HG03064 (cell line): ENCODE measurements around the gene NIPSNAP2.
"Not testable (repeated sequence)": the region's sequence is repeated elsewhere in the genome, so short reads cannot be mapped to it uniquely, and the experiment has no call there.

ENCODE experiments used
- ATAC-seq: cut with Tn5 transposase; IDR thresholded peaks from one replicate; pipeline ENCODE4 v1.9.1; 2021; ENCODE audit warnings: low read depth; ENCODE audit not compliant: unreplicated experiment

The NIPSNAP2 gene

DNA sequence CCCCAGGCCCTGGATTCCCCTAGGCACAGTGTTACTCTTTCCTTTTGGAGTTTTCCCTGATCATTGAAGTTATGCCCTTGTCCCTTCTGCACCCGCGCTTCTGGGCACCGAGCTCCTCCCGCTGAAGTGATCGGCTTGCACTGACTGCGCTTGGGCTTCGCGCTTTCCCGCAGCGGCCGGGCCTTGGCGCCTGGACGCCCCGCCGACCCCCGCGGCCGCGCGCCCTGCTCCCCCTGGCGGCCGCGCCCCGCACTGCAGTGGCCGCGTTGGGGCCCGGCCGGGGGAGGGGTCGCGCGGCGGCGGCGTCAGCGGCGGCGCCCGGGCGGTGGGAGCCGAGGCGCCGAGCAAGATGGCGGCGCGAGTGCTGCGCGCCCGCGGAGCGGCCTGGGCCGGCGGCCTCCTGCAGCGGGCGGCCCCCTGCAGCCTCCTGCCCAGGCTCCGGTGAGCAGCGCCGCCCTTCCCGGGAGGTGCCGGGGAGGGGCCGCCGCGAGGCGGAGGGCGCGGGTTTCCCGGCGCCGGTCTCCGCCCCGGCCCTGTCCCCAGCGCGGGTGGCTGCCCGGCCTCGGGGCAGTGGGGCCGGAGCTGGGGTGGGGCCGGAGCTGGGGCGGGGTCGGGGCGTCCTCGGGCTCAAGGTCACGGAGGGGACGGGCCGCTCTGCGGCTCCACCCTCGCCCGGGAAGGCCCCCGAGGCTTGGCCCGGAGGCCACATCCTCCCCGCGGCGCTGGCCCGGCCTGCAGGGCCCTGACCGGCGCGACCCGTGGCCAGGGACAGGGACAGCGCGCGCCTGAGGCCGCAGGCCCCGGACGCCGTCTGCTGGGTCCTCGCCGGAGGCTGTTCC is at the start of gene NIPSNAP2:
Gene NIPSNAP2, plus strand, starts transcription at position 325 of the 839 bp plus-strand sequence. Its CDS starts 25 bp downstream, at position 350.
- peak; percentile 79 for ATAC-seq

DNA sequence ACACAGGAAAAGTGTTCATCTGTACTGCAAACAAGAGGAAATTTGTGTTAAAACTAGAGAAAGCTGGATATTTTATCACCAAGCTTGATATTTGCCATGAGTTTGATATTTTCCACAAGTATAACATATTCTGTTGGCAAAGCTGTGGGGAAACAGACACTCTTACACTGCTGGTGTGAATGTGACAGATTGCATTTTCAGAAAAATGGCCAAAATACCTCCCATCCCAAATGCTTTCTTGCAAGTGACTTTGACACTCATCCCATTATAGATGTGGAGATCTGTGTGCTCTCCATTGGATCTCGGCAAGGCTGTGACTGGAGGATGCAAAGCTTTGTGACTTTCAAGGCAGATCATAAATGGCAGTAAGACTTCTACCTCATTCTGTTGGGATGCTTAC is 46.6 kb upstream of the NIPSNAP2 start:
- ATAC-seq, result no peak

DNA sequence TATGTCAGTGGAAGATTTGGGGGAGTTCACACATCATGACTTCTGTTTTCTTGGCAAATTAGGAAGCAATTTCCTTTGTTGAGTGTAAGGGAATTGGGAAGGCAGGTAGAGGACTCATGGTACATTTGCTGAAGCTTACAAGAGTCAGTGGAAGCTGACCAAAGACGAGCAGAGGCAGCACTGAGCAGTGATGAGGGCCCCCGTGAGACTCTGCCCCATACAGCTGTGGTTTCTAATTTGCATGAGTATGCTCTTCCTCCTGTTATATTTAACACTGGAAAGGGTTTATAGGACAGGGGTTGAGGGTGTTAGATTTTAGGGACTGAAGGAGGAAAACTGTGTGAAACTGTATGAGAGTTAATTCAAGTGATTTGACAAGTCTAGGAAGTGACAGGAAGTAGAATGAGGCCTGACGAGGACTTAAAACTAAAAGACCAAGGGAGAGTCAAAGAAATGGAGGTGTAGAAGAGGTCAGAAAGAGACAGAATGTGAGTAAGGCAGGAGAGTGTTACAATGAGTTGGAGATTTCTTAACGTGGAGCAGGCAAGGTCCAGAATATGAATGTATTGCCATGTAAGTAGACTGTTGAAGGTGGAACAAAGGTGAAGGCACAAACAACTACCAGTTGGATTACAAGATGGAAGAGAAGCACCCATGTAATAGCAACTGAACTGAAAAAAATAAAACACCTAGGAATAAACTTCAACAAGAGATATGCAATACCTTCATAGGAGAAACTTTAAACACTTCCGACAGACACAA is 36.2 kb upstream of the NIPSNAP2 start:
- ATAC-seq, result no peak

GRCh38 chr7:55931421-55932151 is 32.8 kb upstream of the NIPSNAP2 start:
- ATAC-seq, result no peak

DNA sequence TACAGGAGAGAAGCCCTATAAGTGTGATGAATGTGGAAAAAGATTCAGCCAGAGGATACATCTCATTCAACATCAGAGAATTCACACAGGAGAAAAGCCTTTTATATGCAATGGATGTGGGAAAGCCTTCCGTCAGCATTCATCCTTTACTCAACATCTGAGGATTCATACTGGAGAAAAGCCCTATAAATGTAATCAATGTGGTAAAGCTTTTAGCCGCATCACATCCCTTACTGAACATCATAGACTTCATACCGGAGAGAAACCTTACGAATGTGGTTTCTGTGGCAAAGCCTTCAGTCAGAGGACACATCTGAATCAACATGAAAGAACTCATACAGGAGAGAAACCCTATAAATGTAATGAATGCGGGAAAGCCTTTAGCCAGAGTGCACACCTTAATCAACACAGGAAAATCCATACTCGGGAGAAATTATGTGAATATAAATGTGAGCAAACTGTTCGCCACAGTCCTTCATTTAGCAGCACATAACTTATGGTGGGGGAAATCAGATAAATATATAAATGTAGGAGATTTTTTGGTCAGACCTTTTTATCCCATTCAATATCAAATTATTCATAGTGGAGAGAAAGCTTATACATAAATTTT is 24.8 kb upstream of the NIPSNAP2 start:
- no peak for ATAC-seq

- no peak for ATAC-seq
Measured at GRCh38 chr7:55946545-55946944, 17.8 kb upstream of the NIPSNAP2 start.

GRCh38 chr7:55951637-55952351 is 12.6 kb upstream of the NIPSNAP2 start, which contains the start of gene MRPS17:
MRPS17 (plus strand) TSS chr7:55951877; CDS start chr7:55953196, 1,319 bp downstream.
- peak; percentile 100 for ATAC-seq

DNA sequence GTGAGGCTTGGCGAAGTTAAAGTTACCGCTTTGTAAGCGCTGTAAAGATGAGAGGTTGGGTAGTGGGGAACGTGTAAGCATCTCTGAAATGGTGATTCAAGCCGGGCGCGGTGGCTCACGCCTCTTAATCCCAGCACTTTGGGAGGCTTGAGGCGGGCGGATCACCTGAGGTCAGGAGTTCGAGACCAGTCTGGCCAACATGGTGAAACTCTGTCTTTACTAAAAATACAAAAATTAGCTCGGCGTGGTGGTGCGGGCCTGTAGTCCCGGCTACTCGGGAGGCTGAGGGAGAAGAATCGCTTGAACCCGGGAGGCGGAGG is 12.1 kb upstream of the NIPSNAP2 start:
- not testable (repeated sequence) for ATAC-seq

- no peak for ATAC-seq
Measured at GRCh38 chr7:55953707-55954475, 10.5 kb upstream of the NIPSNAP2 start.

DNA sequence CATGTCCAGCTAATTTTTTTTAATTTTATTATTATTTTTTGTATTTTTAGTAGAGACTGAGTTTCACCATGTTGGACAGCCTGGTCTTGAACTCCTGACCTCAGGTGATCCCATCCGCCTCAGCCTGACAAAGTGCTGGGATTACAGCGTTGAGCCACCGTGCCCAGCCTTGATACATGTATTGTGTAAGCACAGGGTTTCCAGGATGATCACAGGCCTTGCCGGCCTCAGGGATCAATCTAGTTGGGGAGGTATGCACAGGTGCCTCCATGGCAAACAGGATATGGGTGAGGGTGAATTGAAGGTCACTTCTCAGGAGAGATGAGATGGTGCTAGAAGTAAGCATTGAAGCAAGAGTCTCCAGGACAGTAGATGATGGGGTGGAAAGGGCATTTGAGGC is 7.2 kb upstream of the NIPSNAP2 start:
- no peak for ATAC-seq

GRCh38 chr7:55962014-55962413 is 2.4 kb upstream of the NIPSNAP2 start:
- ATAC-seq, result no peak

DNA sequence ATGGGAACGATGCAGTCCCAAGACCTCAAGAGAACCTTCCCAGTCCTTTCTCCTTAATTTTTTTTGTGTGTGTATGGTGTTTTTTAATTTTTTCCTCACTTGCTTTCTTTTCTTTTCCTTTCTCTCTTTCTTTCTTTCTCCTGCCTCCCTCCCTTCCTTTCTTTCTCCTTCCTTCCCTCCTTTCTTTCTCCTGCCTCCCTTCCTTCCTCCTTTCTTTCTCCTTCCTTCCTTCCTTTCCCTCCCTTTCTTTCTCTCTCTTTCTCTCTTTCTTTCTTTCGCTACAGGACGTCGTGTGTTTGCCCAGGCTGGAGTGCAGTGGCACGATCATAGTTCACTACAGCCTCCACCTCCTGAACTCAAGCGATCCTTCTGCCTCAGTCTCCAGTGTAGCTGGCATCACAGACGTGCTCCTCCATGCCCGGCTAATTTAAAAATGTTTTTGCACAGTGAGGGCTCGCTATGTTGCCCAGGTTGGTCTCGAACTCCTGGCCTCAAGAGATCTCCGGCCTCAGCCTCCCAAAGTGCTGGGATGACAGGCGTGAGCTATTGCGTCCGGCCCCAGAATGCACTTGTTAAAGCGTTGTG is 709 bp upstream of the NIPSNAP2 start:
- ATAC-seq, result no peak

DNA sequence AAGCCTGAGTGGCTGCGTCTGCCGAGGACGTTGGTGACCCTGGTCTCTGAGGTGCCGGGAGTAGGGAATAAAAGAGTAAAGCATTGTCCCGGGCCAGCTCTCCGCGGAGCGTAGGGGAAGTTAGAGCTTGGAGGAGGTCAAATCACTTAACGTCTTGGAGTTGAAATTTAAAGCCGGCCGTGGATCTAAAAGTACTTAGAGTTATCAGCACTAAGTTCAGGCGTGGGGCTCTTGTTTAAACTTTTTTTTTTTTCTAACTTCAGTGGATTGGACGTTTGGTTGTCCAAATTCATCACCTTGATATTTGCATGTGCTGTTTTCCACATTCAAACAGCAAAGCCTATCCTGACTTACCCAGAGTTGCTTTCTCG is 700 bp downstream of the NIPSNAP2 start:
- ATAC-seq, result no peak

GRCh38 chr7:55965805-55966421 is 1.5 kb downstream of the NIPSNAP2 start:
- no peak for ATAC-seq

GRCh38 chr7:55966851-55967250 is 2.5 kb downstream of the NIPSNAP2 start:
- ATAC-seq, result no peak

- ATAC-seq, result no peak
Measured at GRCh38 chr7:55969391-55969790, 5.0 kb downstream of the NIPSNAP2 start.

- no peak for ATAC-seq
Measured at GRCh38 chr7:55970561-55970960, 6.2 kb downstream of the NIPSNAP2 start.

GRCh38 chr7:55970978-55971377 is 6.6 kb downstream of the NIPSNAP2 start:
- no peak for ATAC-seq
